A549 (cell line): ENCODE data around the gene KCNMA1. TPM values are rescaled to one million over a fixed set of nuclear protein-coding genes. Genes with fewer than 3 reads are reported as not detected.

Experiments used
- ATAC-seq, 2 experiments: fragments of 200-7000 bp in 1 of 2; fragments of >200 bp in 1 of 2; cut with Nextera tagmentation in 1 of 2; cut with Tn5 transposase in 1 of 2; 3 replicates each; pipeline versions ENCODE4 v1.8.0 to v1.9.1; 2018 to 2020; ENCODE audit warnings: mild to moderate bottlenecking in 1 of 2, moderate library complexity in 1 of 2
- CTCF ChIA-PET: fragments of 300-600 bp; sonication (Branson Sonifier 250); formaldehyde crosslinking; extraction: SDS; loops from one replicate; lab custom pipeline; 2021; ENCODE audit warnings: antibody characterized with exemption, inconsistent platforms; lab: Yijun Ruan, JAX
- POLR2A ChIA-PET: fragments of 350-600 bp; formaldehyde crosslinking; extraction: SDS; loops from one replicate; lab custom pipeline; 2021; ENCODE audit warnings: antibody characterized with exemption, inconsistent platforms; lab: Yijun Ruan, JAX
- DNase-seq, 2 experiments: peaks; one replicate each; pipeline versions ENCODE4 v3.0.0 to v3.0.0-alpha.2; 2011 to 2016; ENCODE audit warnings: low read depth in 1 of 2, low spot score in 1 of 2
- FAIRE-seq: peaks from 2 replicates; lab custom pipeline; 2011; peaks lifted over from hg19 to GRCh38; lab: Jason Lieb, UNC
- H3K27ac ChIP-seq, 2 experiments: fragments of >200 bp; sonication (Bioruptor Twin); formaldehyde crosslinking; 3 replicates each; pipeline ENCODE4 v1.5.1; 2016 to 2017
- H3K4me1 ChIP-seq: fragments of >200 bp; sonication (Bioruptor Twin); formaldehyde crosslinking; 3 replicates; pipeline ENCODE4 v1.6.1; 2016
- H3K4me2 ChIP-seq: fragments of >200 bp; sonication (Bioruptor Twin); formaldehyde crosslinking; 3 replicates; pipeline ENCODE4 v1.6.1; 2016
- H3K4me3 ChIP-seq: fragments of >200 bp; sonication (Bioruptor Twin); formaldehyde crosslinking; 3 replicates; pipeline ENCODE4 v1.5.1; 2016
- H3K9me3 ChIP-seq: fragments of >200 bp; sonication (Bioruptor Twin); formaldehyde crosslinking; 3 replicates; pipeline ENCODE4 v1.6.1; 2016
- BHLHE40 ChIP-seq: IDR thresholded peaks from 2 replicates; pipeline ENCODE4 v1.6.1; 2012; ENCODE audit warnings: low read depth, low read length, inconsistent platforms
- CEBPB ChIP-seq, 2 experiments: fragments of >200 bp in 1 of 2; sonication (Bioruptor Twin) in 1 of 2; formaldehyde crosslinking in 1 of 2; IDR thresholded peaks; 2 replicates each; pipeline ENCODE4 v1.6.1; 2012 to 2016
- EHF ChIP-seq: fragments of 250-450 bp; sonication (Bioruptor Pico); IDR thresholded peaks from 2 replicates; pipeline ENCODE4 v1.5.0; 2020; ENCODE audit warnings: mild to moderate bottlenecking
- EP300 ChIP-seq, 2 experiments: fragments of >200 bp; sonication (Bioruptor Twin); formaldehyde crosslinking; IDR thresholded peaks; 2 replicates in 1 of 2; 3 replicates in 1 of 2; pipeline ENCODE4 v1.6.1; 2016 to 2017
- FOSB ChIP-seq: fragments of 250-450 bp; sonication (Bioruptor Pico); IDR thresholded peaks from 2 replicates; pipeline ENCODE4 v1.5.0; 2020; ENCODE audit warnings: mild to moderate bottlenecking, moderate library complexity
- GATA3 ChIP-seq: IDR thresholded peaks from 2 replicates; pipeline ENCODE4 v1.6.1; 2012; ENCODE audit warnings: borderline replicate concordance
- HDAC2 ChIP-seq: fragments of 200-600 bp; sonication (generic); IDR thresholded peaks from 2 replicates; pipeline ENCODE4 v1.6.1; 2016
- HOXA7 ChIP-seq: fragments of 250-450 bp; sonication (Bioruptor Pico); IDR thresholded peaks from 2 replicates; pipeline ENCODE4 v1.5.0; 2020; ENCODE audit warnings: mild to moderate bottlenecking, moderate library complexity
- JUNB ChIP-seq: fragments of >200 bp; sonication (Bioruptor Twin); formaldehyde crosslinking; IDR thresholded peaks from 2 replicates; pipeline ENCODE4 v1.6.1; 2016
- KDM1A ChIP-seq: fragments of 200-600 bp; sonication (generic); IDR thresholded peaks from 2 replicates; pipeline ENCODE4 v1.6.1; 2016; ENCODE audit warnings: low read depth, mild to moderate bottlenecking
- MAFK ChIP-seq: fragments of 450-650 bp; IDR thresholded peaks from 2 replicates; pipeline ENCODE4 v1.6.1; 2014; ENCODE audit not compliant: partially characterized antibody
- MAZ ChIP-seq: fragments of 150-350 bp; IDR thresholded peaks from 2 replicates; pipeline ENCODE4 v1.6.1; 2014; ENCODE audit warnings: antibody characterized with exemption, low read depth, low read length, borderline replicate concordance
- NR3C1 ChIP-seq: fragments of >200 bp; sonication (Bioruptor Twin); formaldehyde crosslinking; IDR thresholded peaks from 3 replicates; pipeline ENCODE4 v1.6.1; 2017
- PHF8 ChIP-seq: fragments of 200-600 bp; sonication (generic); IDR thresholded peaks from 2 replicates; pipeline ENCODE4 v1.6.1; 2016; ENCODE audit warnings: low read depth, mild to moderate bottlenecking, antibody characterized with exemption, moderate library complexity, borderline replicate concordance
- POLR2A ChIP-seq: IDR thresholded peaks from 2 replicates; pipeline ENCODE4 v1.6.1; 2012; ENCODE audit warnings: mild to moderate bottlenecking, low read length
- POLR2AphosphoS2 ChIP-seq: conservative IDR thresholded peaks from 2 replicates; pipeline ENCODE4 v1.6.1; 2012; ENCODE audit warnings: low read length, improper control_type of control experiment, inconsistent platforms
- RAD21 ChIP-seq, 2 experiments: fragments of >200 bp in 1 of 2; sonication (Bioruptor Twin) in 1 of 2; formaldehyde crosslinking in 1 of 2; IDR thresholded peaks in 1 of 2; conservative IDR thresholded peaks in 1 of 2; 2 replicates in 1 of 2; 3 replicates in 1 of 2; pipeline ENCODE4 v1.6.1; 2012 to 2018; ENCODE audit warnings: inconsistent platforms in 1 of 2
- RCOR1 ChIP-seq: fragments of 150-350 bp; IDR thresholded peaks from 2 replicates; pipeline ENCODE4 v1.6.1; 2014; ENCODE audit warnings: antibody characterized with exemption, low read length, low read depth
- RFX5 ChIP-seq: fragments of 450-650 bp; IDR thresholded peaks from 2 replicates; pipeline ENCODE4 v1.7.1; 2014; ENCODE audit warnings: antibody characterized with exemption, mild to moderate bottlenecking, moderate library complexity
- SREBF2 ChIP-seq: fragments of 450-650 bp; IDR thresholded peaks from 2 replicates; pipeline ENCODE4 v1.6.1; 2014; ENCODE audit warnings: mild to moderate bottlenecking, moderate library complexity
- ZC3H11A ChIP-seq: fragments of 450-650 bp; IDR thresholded peaks from 2 replicates; pipeline ENCODE4 v1.6.1; 2014; ENCODE audit warnings: antibody characterized with exemption, mild to moderate bottlenecking
- ZFP36 ChIP-seq: fragments of 450-650 bp; IDR thresholded peaks from 2 replicates; pipeline ENCODE4 v1.6.1; 2014; ENCODE audit warnings: borderline replicate concordance; ENCODE audit not compliant: partially characterized antibody
- WGBS: methylation state at CpG from one replicate; pipeline ENCODE4 v1.1.6; 2017; ENCODE audit errors: missing lambda C conversion rate; 5-methylcytosine and 5-hydroxymethylcytosine counted together
- polyA plus RNA-seq, 4 experiments: library from polyadenylated mRNA; depleted of rRNA in 3 of 4; stranded (reverse); fragments of >200 nt; fragmentation: RNase III in 1 of 4; extraction: RNeasy Plus Mini Kit Qiagen cat#74134 plus additional on column Dnase treatment in 1 of 4; gene quantifications; 2 replicates in 3 of 4; 3 replicates in 1 of 4; pipeline ENCODE4 v1.2.3, GENCODE V29; 2011 to 2017
- TF ChIP-seq, protein P1 (sequence below): IDR thresholded peaks from 2 replicates; pipeline ENCODE4 v1.6.1; 2012; ENCODE audit warnings: low read depth, borderline replicate concordance
- TF ChIP-seq, protein P2 (sequence below): IDR thresholded peaks from 2 replicates; pipeline ENCODE4 v1.6.1; 2012
- TF ChIP-seq, protein P3 (sequence below): fragments of 450-650 bp; IDR thresholded peaks from 2 replicates; pipeline ENCODE4 v1.6.1; 2014; ENCODE audit warnings: antibody characterized with exemption
- TF ChIP-seq, protein P4 (sequence below): fragments of >200 bp; sonication (Bioruptor Twin); formaldehyde crosslinking; IDR thresholded peaks from 2 replicates; pipeline ENCODE4 v1.6.1; 2016
- TF ChIP-seq, protein P5 (sequence below): fragments of >200 bp; sonication (Bioruptor Twin); formaldehyde crosslinking; IDR thresholded peaks from 3 replicates; pipeline ENCODE4 v1.5.1; 2016

The KCNMA1 gene
- polyA plus RNA-seq, 2 of the 4 experiments (the other 2 are of a cell fraction) = 14.9 to 30.6 TPM

DNA sequence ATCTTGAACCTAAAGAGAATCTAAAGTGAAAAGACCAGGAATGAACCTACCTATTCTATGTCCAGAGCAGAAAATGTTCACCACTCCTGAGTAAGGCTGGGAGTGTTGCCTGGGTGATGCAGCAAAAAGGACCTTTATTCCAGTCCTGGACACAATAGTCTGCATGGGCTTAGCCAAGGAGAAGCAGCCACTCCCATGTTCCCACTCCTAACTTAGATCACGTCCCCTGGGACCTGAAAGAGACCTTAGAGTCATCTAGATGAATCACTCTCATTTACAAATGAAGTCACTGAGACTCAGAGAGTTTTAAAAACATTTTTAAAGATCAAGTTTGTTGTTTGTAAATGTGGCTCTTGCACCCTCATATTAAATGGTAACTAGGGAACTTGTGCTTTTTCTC is 763.4 kb downstream of the KCNMA1 start:
- Histone ChIP-seq H3K4me3 (no peak overlapping the region), H3K4me1 (no peaks in the 10 kb centered on the region), H3K9me3 (no peaks in the 10 kb centered on the region), H3K4me2 (no peak overlapping the region), H3K27ac (no peak overlapping the region)
- TF ChIP-seq JUNB (no peak), RFX5 (no peak), BHLHE40 (no peak), EP300 (IDR thresholded peaks at IDR 0.05) (no peak), PHF8 (no peak), GATA3 (no peak), RAD21 (conservative IDR thresholded peaks at IDR 0.05 in 1 of 2, IDR thresholded peaks at IDR 0.05 in 1 of 2) (no peak)
- TF ChIP-seq, protein P1, sequence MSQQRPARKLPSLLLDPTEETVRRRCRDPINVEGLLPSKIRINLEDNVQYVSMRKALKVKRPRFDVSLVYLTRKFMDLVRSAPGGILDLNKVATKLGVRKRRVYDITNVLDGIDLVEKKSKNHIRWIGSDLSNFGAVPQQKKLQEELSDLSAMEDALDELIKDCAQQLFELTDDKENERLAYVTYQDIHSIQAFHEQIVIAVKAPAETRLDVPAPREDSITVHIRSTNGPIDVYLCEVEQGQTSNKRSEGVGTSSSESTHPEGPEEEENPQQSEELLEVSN = no peak
- 8% methylated on average over 1 of the region's 1 CpG for WGBS
- FAIRE-seq = no peak
- CTCF ChIA-PET = no interaction called here
- DNase-seq = no peak
- ATAC-seq = no peak
- POLR2A ChIA-PET = no interaction called here

DNA sequence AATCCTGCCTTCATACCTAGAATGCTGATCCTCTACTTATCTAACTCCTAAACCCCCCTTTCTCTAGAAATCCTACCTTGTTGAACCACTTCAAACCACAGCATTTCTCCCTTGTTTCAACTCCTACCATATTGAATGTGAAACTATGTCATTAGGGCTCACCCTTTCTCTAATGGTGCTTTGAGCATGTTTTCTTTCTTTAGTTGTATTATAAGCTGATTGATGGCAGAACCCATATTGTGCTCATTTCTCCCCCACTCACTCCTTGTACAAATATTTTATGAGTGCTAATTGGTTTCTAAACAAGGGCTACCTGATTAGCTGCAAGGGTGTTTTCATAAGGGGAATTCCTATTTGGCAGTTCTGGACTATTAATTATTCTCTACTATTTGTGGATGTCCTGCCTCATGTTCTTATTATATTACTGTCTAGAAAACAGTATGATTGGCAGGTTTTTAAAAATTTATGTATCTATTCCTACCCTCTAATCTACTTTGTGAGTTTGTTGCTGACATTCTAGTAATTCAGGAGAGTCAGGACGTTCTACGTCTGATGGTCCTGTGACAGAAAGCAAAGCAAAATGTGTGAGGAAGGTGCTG is 765.8 kb downstream of the KCNMA1 start:
- no peak for DNase-seq
- ChIA-PET POLR2A (no interaction called here), CTCF (no interaction called here)
- 69% methylated on average over 2 of the region's 2 CpGs for WGBS
- Histone ChIP-seq H3K4me2 (no peak overlapping the region), H3K4me1 (no peaks in the 10 kb centered on the region), H3K27ac (no peak overlapping the region), H3K4me3 (no peak overlapping the region), H3K9me3 (no peaks in the 10 kb centered on the region)
- no peak for ATAC-seq
- TF ChIP-seq EP300 (IDR thresholded peaks at IDR 0.05) (no peak), HOXA7 (CRISPR knock-in tag) (no peak), POLR2AphosphoS2 (no peak), EHF (CRISPR knock-in tag) (no peak), RCOR1 (no peak), CEBPB (IDR thresholded peaks at IDR 0.05) (no peak), KDM1A (no peak), SREBF2 (no peak), NR3C1 (no peak), MAZ (no peak), POLR2A (no peak), BHLHE40 (no peak), ZC3H11A (no peak), RFX5 (no peak), ZFP36 (no peak)
- TF ChIP-seq, protein P2, sequence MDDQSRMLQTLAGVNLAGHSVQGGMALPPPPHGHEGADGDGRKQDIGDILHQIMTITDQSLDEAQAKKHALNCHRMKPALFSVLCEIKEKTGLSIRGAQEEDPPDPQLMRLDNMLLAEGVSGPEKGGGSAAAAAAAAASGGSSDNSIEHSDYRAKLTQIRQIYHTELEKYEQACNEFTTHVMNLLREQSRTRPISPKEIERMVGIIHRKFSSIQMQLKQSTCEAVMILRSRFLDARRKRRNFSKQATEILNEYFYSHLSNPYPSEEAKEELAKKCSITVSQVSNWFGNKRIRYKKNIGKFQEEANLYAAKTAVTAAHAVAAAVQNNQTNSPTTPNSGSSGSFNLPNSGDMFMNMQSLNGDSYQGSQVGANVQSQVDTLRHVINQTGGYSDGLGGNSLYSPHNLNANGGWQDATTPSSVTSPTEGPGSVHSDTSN = no peak
- TF ChIP-seq, protein P3, sequence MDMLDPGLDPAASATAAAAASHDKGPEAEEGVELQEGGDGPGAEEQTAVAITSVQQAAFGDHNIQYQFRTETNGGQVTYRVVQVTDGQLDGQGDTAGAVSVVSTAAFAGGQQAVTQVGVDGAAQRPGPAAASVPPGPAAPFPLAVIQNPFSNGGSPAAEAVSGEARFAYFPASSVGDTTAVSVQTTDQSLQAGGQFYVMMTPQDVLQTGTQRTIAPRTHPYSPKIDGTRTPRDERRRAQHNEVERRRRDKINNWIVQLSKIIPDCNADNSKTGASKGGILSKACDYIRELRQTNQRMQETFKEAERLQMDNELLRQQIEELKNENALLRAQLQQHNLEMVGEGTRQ = no peak
- FAIRE-seq = no peak

DNA sequence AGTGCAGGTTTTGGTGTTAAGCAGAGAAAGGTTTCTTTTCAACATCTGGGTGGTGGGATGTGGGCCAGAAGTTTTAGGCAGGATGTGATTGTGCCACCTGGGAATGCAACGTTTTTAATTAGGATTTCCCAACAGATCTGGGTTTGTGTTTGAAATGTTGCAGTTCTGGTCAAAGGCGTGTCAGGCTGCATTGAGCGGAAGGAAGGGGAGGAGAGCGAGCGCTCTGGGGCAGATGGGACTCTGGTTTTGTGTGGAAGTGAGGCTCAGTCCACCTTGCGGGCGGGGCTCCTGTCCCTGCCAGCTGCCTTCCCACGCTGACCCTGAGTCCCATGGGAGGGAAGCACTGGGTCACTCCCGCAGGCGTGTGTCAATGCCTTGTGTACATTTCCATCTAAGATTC is 767.7 kb downstream of the KCNMA1 start:
- H3K27ac ChIP-seq = no peak overlapping the region
- no peaks in the 10 kb centered on the region for H3K4me1 ChIP-seq
- H3K4me3 ChIP-seq = no peak overlapping the region
- ChIA-PET CTCF (no interaction called here), POLR2A (no interaction called here)
- FAIRE-seq (no peak), DNase-seq (no peak), ATAC-seq (no peak)
- WGBS = 63% methylated on average over 8 of the region's 10 CpGs
- TF ChIP-seq MAFK (no peak), HDAC2 (no peak), RAD21 (conservative IDR thresholded peaks at IDR 0.05 in 1 of 2, IDR thresholded peaks at IDR 0.05 in 1 of 2) (no peak), CEBPB (IDR thresholded peaks at IDR 0.05) (no peak), FOSB (CRISPR knock-in tag) (no peak)
- TF ChIP-seq, protein P4, sequence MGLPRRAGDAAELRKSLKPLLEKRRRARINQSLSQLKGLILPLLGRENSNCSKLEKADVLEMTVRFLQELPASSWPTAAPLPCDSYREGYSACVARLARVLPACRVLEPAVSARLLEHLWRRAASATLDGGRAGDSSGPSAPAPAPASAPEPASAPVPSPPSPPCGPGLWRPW = no peak
- TF ChIP-seq, protein P5, sequence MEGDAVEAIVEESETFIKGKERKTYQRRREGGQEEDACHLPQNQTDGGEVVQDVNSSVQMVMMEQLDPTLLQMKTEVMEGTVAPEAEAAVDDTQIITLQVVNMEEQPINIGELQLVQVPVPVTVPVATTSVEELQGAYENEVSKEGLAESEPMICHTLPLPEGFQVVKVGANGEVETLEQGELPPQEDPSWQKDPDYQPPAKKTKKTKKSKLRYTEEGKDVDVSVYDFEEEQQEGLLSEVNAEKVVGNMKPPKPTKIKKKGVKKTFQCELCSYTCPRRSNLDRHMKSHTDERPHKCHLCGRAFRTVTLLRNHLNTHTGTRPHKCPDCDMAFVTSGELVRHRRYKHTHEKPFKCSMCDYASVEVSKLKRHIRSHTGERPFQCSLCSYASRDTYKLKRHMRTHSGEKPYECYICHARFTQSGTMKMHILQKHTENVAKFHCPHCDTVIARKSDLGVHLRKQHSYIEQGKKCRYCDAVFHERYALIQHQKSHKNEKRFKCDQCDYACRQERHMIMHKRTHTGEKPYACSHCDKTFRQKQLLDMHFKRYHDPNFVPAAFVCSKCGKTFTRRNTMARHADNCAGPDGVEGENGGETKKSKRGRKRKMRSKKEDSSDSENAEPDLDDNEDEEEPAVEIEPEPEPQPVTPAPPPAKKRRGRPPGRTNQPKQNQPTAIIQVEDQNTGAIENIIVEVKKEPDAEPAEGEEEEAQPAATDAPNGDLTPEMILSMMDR = no peak
- H3K9me3 ChIP-seq = no peaks in the 10 kb centered on the region
- no peak overlapping the region for H3K4me2 ChIP-seq
